ENCODE results near the gene COL1A1. TPM values are rescaled to one million over a fixed set of nuclear protein-coding genes. Genes with fewer than 3 reads are reported as not detected.

COL1A1 gene
- total and polyA plus RNA-seq, 2 experiments from 2014 or later = 6,472 to 15,283 TPM

- no peaks in the 10 kb centered on the region for H3K79me2 ChIP-seq (ENCODE audit: insufficient read depth)
- 0 out of 2 replicates have a peak, but pooled peaks cover 3% of the 10 kb centered on the region for H3K4me1 ChIP-seq (ENCODE audit: insufficient read depth)
- TF ChIP-seq EZH2 (IDR thresholded peaks at IDR 0.05; ENCODE audit: insufficient read depth, poor library complexity, severe bottlenecking) = no peak
- TF ChIP-seq EZH2phosphoT487 (IDR thresholded peaks at IDR 0.05; ENCODE audit: insufficient read depth, low read depth) = no peak
- no peaks in the 10 kb centered on the region for H3K9me2 ChIP-seq (ENCODE audit: insufficient read depth)
- no peak overlapping the region for H3K9ac ChIP-seq
- DNase-seq = no peak
- no peaks in the 10 kb centered on the region for H3K9me3 ChIP-seq (ENCODE audit: low read depth)
- WGBS, 2 experiments (ENCODE audit: low coverage in 1 of 2, low lambda C conversion rate in 2 of 2, missing lambda C conversion rate in 2 of 2) = 75 to 78% methylated on average over 8 of the region's 8 CpGs
- no peaks in the 10 kb centered on the region for H4K20me1 ChIP-seq (ENCODE audit: insufficient read depth)
- H3K27ac ChIP-seq = no peak overlapping the region
- H3F3A ChIP-seq (ENCODE audit: insufficient read depth) = no peaks in the 10 kb centered on the region; the same call in 1 of the 2 replicates
- in situ Hi-C loops (cut with MboI) = no loop called here
- H3K4me3 ChIP-seq = no peak overlapping the region
- H3K4me2 ChIP-seq (ENCODE audit: unreplicated experiment) = no peak overlapping the region
- H2AFZ ChIP-seq = no peak overlapping the region
- H3K27me3 ChIP-seq (replicated peaks; ENCODE audit: insufficient read depth) = no peaks in the 10 kb centered on the region
- no peaks in the 10 kb centered on the region for H3K36me3 ChIP-seq (ENCODE audit: low read depth)
These were observed 38.8 kb downstream of the COL1A1 start for GRCh38 chr17:50162466-50163254.

GRCh38 chr17:50161911-50162288, 39.5 kb downstream of the COL1A1 start:
- no peak for TF ChIP-seq EZH2 (IDR thresholded peaks at IDR 0.05; ENCODE audit: insufficient read depth, poor library complexity, severe bottlenecking)
- no peak for TF ChIP-seq EZH2phosphoT487 (IDR thresholded peaks at IDR 0.05; ENCODE audit: insufficient read depth, low read depth)
- DNase-seq = no peak
- Histone ChIP-seq H3K9me3 (ENCODE audit: low read depth) (no peaks in the 10 kb centered on the region), H3K9ac (peak overlapping the region; percentile 39; the same call in 1 of the 2 replicates), H3K36me3 (ENCODE audit: low read depth) (no peaks in the 10 kb centered on the region), H3K4me3 (peak overlapping the region; percentile 87), H3K27ac (no peak overlapping the region), H2AFZ (peak overlapping the region; percentile 98), H3K4me2 (ENCODE audit: unreplicated experiment) (peak overlapping the region; percentile 91), H3K4me1 (ENCODE audit: insufficient read depth) (0 out of 2 replicates have a peak, but pooled peaks cover 3% of the 10 kb centered on the region), H3K27me3 (replicated peaks; ENCODE audit: insufficient read depth) (no peaks in the 10 kb centered on the region), H3F3A (ENCODE audit: insufficient read depth) (no peaks in the 10 kb centered on the region; the same call in 1 of the 2 replicates), H4K20me1 (ENCODE audit: insufficient read depth) (no peaks in the 10 kb centered on the region), H3K79me2 (ENCODE audit: insufficient read depth) (no peaks in the 10 kb centered on the region), H3K9me2 (ENCODE audit: insufficient read depth) (no peaks in the 10 kb centered on the region)
- 51% methylated on average over 16 of the region's 16 CpGs for WGBS, 2 experiments (ENCODE audit: low coverage in 1 of 2, low lambda C conversion rate in 2 of 2, missing lambda C conversion rate in 2 of 2)
- in situ Hi-C loops (cut with MboI) = no loop called here

DNA sequence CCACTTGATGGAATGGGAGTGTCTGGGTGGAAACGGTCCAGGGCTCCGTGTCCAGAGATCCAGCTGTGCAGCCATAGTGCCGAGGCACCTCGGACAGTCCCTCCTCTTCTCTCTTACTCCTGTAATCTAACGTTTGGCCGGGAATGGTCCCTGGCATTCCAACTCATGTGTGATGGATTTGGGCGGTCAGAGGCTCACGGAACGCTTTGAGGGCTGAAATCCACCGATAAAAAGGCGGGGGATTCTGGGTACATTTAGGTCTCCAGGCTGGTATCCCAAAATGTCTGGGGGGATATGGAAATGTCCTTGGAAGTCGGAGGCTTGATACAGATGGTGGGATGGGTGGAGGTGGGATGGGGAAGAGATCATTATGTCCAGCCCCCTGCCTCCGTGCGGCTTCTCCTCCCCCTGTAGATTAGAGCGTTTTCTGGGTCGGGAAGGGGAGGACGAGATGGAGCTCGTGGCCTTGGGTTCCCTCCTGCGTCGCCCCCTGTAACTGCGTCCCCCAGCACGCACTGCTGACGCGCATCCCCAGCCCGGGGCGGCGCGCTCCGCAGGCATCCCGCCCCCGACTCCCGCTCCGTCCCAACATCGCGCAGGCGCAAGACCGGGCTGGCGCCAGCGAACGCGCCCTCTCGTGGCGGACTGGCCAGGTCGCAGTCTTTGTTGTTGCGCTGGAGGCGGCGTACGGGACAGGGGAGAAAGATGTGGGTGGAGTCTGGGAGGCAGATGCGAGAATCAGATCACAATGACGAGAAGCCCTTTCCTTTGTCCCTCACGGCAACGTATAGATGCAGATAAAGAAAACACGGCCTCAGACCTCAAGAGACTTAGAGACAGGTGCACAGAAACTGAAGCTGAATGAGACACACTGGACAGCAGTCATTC, 40.2 kb downstream of the COL1A1 start:
- peak overlapping the region; percentile 13; the same call in 1 of the 2 replicates for H3K27ac ChIP-seq
- 1% methylated on average over 50 to 52 of the region's 53 CpGs for WGBS, 2 experiments (ENCODE audit: low coverage in 1 of 2, low lambda C conversion rate in 2 of 2, missing lambda C conversion rate in 2 of 2)

DNA sequence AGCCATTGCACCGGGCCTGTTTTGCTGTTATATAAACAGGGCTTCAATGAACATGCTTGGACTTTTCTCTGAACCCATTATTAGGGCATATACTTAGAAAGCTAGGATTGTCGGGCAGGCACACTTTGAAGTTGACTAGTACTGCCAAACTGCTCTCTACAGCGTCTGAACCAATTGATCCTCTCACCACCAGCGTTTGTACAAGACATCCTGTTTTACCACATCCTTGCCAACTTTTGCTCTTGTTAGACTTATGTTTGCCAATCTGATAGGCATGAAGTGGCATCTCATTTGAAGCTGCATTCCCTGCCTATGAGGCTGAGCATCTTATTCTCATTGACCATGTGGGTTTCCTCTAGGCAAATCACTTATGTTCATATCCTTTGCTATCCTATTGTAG, 43.5 kb downstream of the COL1A1 start:
- Histone ChIP-seq H3K36me3 (ENCODE audit: low read depth) (no peaks in the 10 kb centered on the region), H3K27ac (no peak overlapping the region), H3K9me2 (ENCODE audit: insufficient read depth) (no peaks in the 10 kb centered on the region), H3K4me3 (no peak overlapping the region), H3K27me3 (replicated peaks; ENCODE audit: insufficient read depth) (no peaks in the 10 kb centered on the region), H3F3A (ENCODE audit: insufficient read depth) (peaks cover 30% of the 10 kb centered on the region), H3K4me2 (ENCODE audit: unreplicated experiment) (no peak overlapping the region), H3K79me2 (ENCODE audit: insufficient read depth) (no peaks in the 10 kb centered on the region), H2AFZ (no peak overlapping the region), H3K9ac (no peak overlapping the region), H3K4me1 (ENCODE audit: insufficient read depth) (peaks cover 27% of the 10 kb centered on the region), H3K9me3 (ENCODE audit: low read depth) (no peaks in the 10 kb centered on the region), H4K20me1 (ENCODE audit: insufficient read depth) (no peaks in the 10 kb centered on the region)
- no peak for TF ChIP-seq EZH2 (IDR thresholded peaks at IDR 0.05; ENCODE audit: insufficient read depth, poor library complexity, severe bottlenecking)
- TF ChIP-seq EZH2phosphoT487 (IDR thresholded peaks at IDR 0.05; ENCODE audit: insufficient read depth, low read depth) = no peak
- in situ Hi-C loops (cut with MboI) = no loop called here
- DNase-seq = no peak
- 39 to 57% methylated on average over 4 of the region's 4 CpGs for WGBS, 2 experiments (ENCODE audit: low coverage in 1 of 2, low lambda C conversion rate in 2 of 2, missing lambda C conversion rate in 2 of 2)

More for the DNA sequence above, 40.2 kb downstream of the COL1A1 start:
- Histone ChIP-seq H3K4me2 (ENCODE audit: unreplicated experiment) (peak overlapping the region; percentile 91), H3K27me3 (replicated peaks; ENCODE audit: insufficient read depth) (no peaks in the 10 kb centered on the region), H3K79me2 (ENCODE audit: insufficient read depth) (no peaks in the 10 kb centered on the region), H3K9me3 (ENCODE audit: low read depth) (no peaks in the 10 kb centered on the region), H3K4me3 (peak overlapping the region; percentile 87), H2AFZ (peak overlapping the region; percentile 98), H3F3A (ENCODE audit: insufficient read depth) (no peaks in the 10 kb centered on the region; the same call in 1 of the 2 replicates), H3K9me2 (ENCODE audit: insufficient read depth) (no peaks in the 10 kb centered on the region), H3K4me1 (ENCODE audit: insufficient read depth) (0 out of 2 replicates have a peak, but pooled peaks cover 3% of the 10 kb centered on the region), H3K9ac (peak overlapping the region; percentile 78), H4K20me1 (ENCODE audit: insufficient read depth) (no peaks in the 10 kb centered on the region), H3K36me3 (ENCODE audit: low read depth) (no peaks in the 10 kb centered on the region)
- TF ChIP-seq EZH2 (IDR thresholded peaks at IDR 0.05; ENCODE audit: insufficient read depth, poor library complexity, severe bottlenecking) = no peak
- TF ChIP-seq EZH2phosphoT487 (IDR thresholded peaks at IDR 0.05; ENCODE audit: insufficient read depth, low read depth) = no peak
- in situ Hi-C loops (cut with MboI) = no loop called here
- DNase-seq = peak; percentile 96
